ENCODE results near the gene ZP4.
"Not testable (repeated sequence)": the region's sequence is repeated elsewhere in the genome, so short reads cannot be mapped to it uniquely, and the experiment has no call there.

The ZP4 gene

GRCh38 chr1:237873487-237874211, 17.1 kb downstream of the ZP4 start:
- peak in 1 of 2 experiments; percentile 7 for DNase-seq

DNA sequence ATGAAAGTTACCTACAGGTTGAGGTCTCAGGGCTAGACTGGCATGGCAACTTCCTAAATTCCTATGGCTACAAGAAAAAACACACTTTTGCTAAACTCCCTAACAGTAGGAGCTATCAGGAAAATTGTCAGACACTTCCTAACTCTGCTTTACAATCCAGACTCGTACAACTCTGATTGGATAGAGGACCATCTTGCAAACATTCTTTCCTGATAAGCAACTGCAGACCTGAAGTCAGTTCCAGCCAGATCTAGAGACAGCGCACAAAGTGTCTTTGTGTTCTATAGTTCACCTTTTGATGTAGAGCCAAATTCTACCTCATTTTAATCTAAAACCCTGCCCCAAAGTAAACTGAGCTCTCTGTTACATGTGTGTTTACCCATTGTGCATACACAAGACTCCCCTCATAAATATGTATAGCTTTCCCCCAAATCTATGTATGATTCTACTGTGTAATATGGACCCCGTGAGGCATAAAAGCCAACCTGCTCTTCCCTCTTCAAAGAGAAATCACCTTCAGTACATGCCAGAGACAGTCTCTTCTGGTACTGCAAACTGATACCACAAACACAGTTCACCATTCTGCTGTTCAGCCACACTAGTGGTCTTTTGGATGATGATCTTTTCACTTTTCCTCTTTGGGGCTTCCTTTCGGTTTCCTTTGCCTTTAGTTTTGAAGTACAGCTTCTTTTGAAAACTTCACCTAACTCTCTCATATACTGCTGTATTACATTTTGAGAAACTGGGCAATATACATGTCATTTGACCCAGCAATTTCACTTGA, 21.7 kb downstream of the ZP4 start:
- no peak for DNase-seq

DNA sequence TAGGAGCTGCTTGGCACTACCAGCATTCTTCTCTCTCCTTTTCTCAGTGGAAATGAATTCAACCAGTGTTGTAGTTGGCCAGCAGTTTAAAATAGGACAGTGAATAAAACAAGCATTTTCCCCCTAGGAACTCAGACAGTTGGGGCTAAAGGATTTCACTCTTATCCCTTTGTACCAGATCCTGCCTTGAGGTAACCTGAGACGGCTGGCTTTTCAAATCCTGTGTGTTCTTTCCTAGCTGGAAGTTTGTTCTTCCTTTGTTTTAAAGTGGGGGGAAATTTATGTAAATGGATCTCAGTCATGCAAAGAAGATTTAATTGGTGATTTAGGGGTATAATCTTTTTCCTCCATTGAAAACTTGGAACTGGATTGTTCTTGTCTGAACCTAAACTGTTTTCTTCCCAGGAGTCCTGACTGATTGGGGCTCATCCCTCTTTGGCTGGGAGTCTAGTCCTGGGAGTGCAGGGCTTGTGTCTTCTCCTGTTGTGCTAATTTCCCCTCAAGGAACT, 23.3 kb downstream of the ZP4 start:
- no peak for DNase-seq

DNA sequence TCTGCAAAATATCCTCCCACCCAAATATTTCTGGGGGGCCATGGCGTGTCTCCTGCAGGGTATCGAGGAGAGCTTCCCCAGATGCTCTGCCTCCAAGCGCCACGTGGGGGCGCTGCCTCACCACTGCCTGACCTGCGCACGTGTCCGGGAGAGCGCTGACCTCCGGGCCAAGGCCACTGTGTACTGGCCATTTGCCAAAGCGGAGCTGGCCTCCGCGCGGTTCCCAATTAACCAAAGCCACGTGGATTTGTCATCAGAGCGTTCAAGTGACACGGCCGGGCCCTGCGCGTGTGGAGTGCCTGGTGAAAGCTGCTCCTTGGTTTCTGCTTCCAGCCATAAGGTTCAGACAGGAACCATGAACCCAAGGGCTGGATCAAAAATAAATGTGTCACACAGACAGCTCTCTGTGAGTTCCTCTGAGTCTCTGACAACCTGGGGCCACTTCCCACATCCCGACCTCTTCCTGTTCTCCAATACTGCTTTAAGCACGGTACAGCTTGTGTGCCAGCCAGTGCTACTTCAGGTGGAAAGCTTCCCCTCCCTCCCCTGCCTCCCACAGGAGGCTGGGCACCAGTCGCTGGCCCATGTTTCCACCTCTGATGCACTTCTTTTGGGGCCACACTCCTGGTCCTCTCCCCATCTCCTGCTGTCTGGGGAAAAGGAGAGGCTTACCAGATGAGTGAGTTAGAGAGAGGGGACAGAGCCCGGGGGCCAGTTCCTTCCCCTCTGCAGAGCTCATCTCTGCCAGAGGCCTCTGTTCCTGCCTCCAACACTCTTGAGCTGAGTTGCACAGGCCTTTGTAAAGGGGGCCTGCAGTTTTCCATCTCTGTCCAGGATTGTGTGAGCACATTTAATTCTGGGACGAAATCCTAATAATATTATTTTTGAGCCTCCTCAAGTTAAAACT, 26.1 kb downstream of the ZP4 start:
- DNase-seq, result peak in 1 of 2 experiments; percentile 42

- peak in 1 of 2 experiments; percentile 7 for DNase-seq
Observed at GRCh38 chr1:237863234-237863633, 27.5 kb downstream of the ZP4 start.

- DNase-seq, result no peak
Observed at GRCh38 chr1:237861944-237862343, 28.8 kb downstream of the ZP4 start.

DNA sequence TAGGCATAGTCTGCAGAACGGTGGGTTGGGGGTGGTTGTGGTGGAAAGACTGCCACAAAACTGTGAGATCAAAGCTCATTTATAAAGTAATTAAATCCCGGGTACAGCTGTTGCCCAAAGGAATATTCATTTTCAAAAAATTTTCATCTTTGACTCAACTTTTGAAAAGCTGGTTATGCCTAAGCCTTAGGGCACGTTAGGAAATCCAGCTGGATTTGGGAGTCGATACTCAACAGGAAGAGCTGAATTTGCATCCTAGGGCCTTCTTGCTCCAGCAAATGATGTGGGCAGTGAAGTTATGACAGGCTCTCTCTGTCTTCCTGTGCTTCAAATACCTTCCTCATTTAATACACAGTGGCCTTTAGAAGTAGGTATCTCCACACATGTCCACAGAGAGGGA, 31.7 kb downstream of the ZP4 start:
- DNase-seq, result no peak

- no peak for DNase-seq
Observed at GRCh38 chr1:237857455-237857854, 33.3 kb downstream of the ZP4 start.

- DNase-seq, result no peak
Observed at GRCh38 chr1:237852342-237852741, 38.4 kb downstream of the ZP4 start.

DNA sequence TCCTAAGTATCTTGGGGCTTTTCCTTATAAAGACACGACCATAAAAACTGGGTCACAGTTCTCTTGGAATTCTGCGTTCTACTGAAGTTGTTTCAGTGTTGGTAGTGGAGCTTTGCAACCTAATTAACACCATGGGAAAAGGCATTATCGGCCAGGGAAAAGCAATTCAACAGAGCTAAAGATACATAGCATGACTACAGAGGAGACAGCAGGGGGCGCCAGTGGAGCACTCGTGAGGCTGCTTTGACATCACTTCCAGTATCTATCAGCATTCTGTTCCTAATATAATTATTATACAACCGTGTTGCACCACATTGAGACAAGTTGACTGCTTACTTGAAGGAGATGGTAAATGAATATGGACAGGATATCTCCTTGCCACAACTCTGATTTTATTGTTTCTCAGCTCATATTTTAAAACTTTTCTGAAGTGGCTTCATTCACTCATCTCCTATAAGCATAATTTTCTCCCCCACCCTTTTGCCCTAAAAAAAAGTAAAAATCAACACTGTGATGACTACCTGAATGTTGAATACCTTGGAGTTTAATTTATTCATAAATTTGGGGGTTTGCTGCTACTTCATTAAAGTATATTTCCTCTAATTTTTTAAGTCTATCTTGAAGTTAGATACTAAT, 39.4 kb downstream of the ZP4 start:
- DNase-seq, result peak; percentile 9 to 49

GRCh38 chr1:237843516-237843915, 47.2 kb downstream of the ZP4 start:
- DNase-seq, result not testable (repeated sequence)

DNA sequence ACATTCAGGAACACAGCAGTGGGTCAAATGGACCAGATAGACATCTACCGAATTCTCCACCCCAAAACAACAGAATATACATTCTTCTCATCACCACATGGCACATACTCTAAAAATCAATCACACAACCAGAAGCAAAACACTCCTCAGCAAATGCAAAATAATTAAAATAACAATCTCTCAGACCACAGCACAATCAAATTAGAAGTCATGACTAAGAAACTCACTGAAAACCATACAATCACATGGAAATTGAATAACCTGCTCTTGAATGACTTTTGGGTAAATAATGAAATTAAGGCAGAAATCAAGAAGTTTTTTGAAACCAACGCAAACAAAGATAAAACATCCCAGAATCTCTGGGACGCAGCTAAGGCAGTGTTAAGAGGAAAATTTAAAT, 49.2 kb downstream of the ZP4 start:
- no peak for DNase-seq

- no peak for DNase-seq
Observed at GRCh38 chr1:237838904-237839534, 51.7 kb downstream of the ZP4 start.

DNA sequence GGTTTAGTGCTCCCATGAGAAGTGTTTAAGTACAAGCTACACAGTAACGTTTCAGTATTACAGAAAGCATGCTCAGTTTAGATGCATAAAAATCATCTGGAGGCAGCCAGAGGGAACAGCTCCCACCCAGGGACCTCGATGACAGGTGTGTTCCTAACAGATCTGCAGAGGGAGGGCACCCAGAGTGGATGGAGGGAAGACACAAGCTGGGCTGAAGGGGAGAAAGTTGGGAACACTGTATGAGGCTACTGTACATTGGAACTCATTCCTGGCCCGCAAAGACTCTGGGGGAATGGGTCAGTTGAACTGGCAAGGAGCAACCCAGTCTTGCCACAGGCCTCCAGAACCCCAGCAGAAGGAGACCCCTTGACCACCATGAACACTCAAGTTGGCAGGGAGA, 52.4 kb downstream of the ZP4 start:
- no peak for DNase-seq

GRCh38 chr1:237834461-237834860, 56.3 kb downstream of the ZP4 start:
- no peak for DNase-seq

- no peak for DNase-seq
Observed at GRCh38 chr1:237834048-237834447, 56.7 kb downstream of the ZP4 start.

- no peak for DNase-seq
Observed at GRCh38 chr1:237832858-237833257, 57.9 kb downstream of the ZP4 start.
